ENCODE data around the gene C2CD4D. TPM values are rescaled to one million over a fixed set of nuclear protein-coding genes. Genes with fewer than 3 reads are reported as not detected.

The C2CD4D gene
- total and polyA plus RNA-seq, 10 donors, result 0.03 to 0.51 (median 0.07) TPM; not detected in 7

GRCh38 chr1:151798571-151798970 lies 41.0 kb downstream of the C2CD4D start:
- intact Hi-C loops (cut with DNase I; ENCODE audit: low total_unique reads), result no loop called here
- Histone ChIP-seq H3K27ac (no peak overlapping the region), H3K36me3 (peaks cover 0 to 6% (median 0%) of the 10 kb centered on the region in 6 donors), H3K4me1 (peaks cover 0 to 6% (median 0%) of the 10 kb centered on the region in 6 donors), H3K9me3 (no peaks in the 10 kb centered on the region), H3K27me3 (replicated peaks in 1 of 7) (peaks cover 0 to 23% (median 0%) of the 10 kb centered on the region in 7 donors), H3K4me3 (no peak overlapping the region)
- DNase-seq, result no peak
- TF ChIP-seq POLR2AphosphoS5 (IDR thresholded peaks at IDR 0.05), result no peak
- no peak for TF ChIP-seq CTCF (IDR thresholded peaks at IDR 0.05 in 8 of 11, conservative IDR thresholded peaks at IDR 0.05 in 3 of 11)
- no peak for TF ChIP-seq POLR2A (IDR thresholded peaks at IDR 0.05)
- 88 to 94% (median 91%) methylated on average over 5 of the region's 5 CpGs for WGBS, 5 donors

- WGBS, 5 donors, result 1 to 3% (median 1%) methylated on average over 23 to 52 of the region's 52 CpGs
- intact Hi-C loops (cut with DNase I; ENCODE audit: low total_unique reads), result no loop called here
- H3K36me3 ChIP-seq, result peaks cover 0 to 6% (median 0%) of the 10 kb centered on the region in 6 donors
- no peaks in the 10 kb centered on the region for H3K27me3 ChIP-seq (replicated peaks in 1 of 7)
- peaks cover 0 to 43% (median 20%) of the 10 kb centered on the region in 6 donors for H3K4me1 ChIP-seq
- peak; percentile 85 for DNase-seq
- H3K4me3 ChIP-seq, result peak overlapping the region; percentile 68 to 98 (median 85)
- peak overlapping the region in 5 of 8 donors; percentile 69 to 80 (median 74) for H3K27ac ChIP-seq
- H3K9me3 ChIP-seq, result no peaks in the 10 kb centered on the region
- TF ChIP-seq POLR2AphosphoS5 (IDR thresholded peaks at IDR 0.05) (no peak), POLR2A (IDR thresholded peaks at IDR 0.05) (no peak), CTCF (IDR thresholded peaks at IDR 0.05 in 8 of 11, conservative IDR thresholded peaks at IDR 0.05 in 3 of 11) (no peak)
Observed at GRCh38 chr1:151790940-151791651, 48.5 kb downstream of the C2CD4D start.

- peak in 6 of 11 experiments; percentile 27 to 58 (median 41) for TF ChIP-seq CTCF (IDR thresholded peaks at IDR 0.05 in 8 of 11, conservative IDR thresholded peaks at IDR 0.05 in 3 of 11)
- peak; percentile 82 to 94 (median 92) for TF ChIP-seq POLR2AphosphoS5 (IDR thresholded peaks at IDR 0.05)
- TF ChIP-seq POLR2A (IDR thresholded peaks at IDR 0.05), result peak in 1 of 3 donors; percentile 35
- H3K27ac ChIP-seq, result peak within 1 kb of the TSS in 6 of 8 donors; percentile 27 to 82 (median 74)
- DNase-seq, result peak; percentile 97
- intact Hi-C loops (cut with DNase I; ENCODE audit: low total_unique reads), result no loop called here
- peaks cover 0 to 43% (median 20%) of the 10 kb centered on the region in 6 donors for H3K4me1 ChIP-seq
- H3K4me3 ChIP-seq, result peak within 1 kb of the TSS; percentile 68 to 98 (median 85)
- H3K27me3 ChIP-seq (replicated peaks in 1 of 7), result no peaks in the 10 kb centered on the region
- peaks cover 0 to 6% (median 0%) of the 10 kb centered on the region in 6 donors for H3K36me3 ChIP-seq
- WGBS, 5 donors, result 0 to 1% (median 1%) methylated on average over 52 to 58 of the region's 58 CpGs
- H3K9me3 ChIP-seq, result no peaks in the 10 kb centered on the region
Observed at GRCh38 chr1:151790071-151790939, 49.3 kb downstream of the C2CD4D start, which contains the start of gene TDRKH. Gene TDRKH (minus strand): TSS chr1:151790500. CDS start chr1:151783022, 7,478 bp downstream.

Small RNA genes within 50 kb of the gene (small RNA-seq; reads per million reads assigned to genes)
- 0 reads per million in 4 donors for gene RF00019

Other genes starting within 250 kb of the C2CD4D start
- 10 to 100 TPM; 40.4 to 69.6 (median 53.5) TPM for gene SNX27, start 227.8 kb downstream of the C2CD4D start, total RNA-seq
- 1 to 10 TPM; 3.1 to 9.0 (median 3.6) TPM for gene SNX27, start 227.8 kb downstream of the C2CD4D start, polyA plus RNA-seq
- under 1 TPM in 1 of 7 donors, not detected in 6; 0.40 TPM for gene CELF3, start 123.0 kb downstream of the C2CD4D start, total RNA-seq
- under 1 TPM in 1 of 3 donors, not detected in 2; 0.02 TPM for gene CELF3, start 123.0 kb downstream of the C2CD4D start, polyA plus RNA-seq
- under 1 TPM in 1 of 7 donors, not detected in 6; 0.34 TPM for gene RIIAD1, start 118.3 kb downstream of the C2CD4D start, total RNA-seq
- gene RIIAD1, start 118.3 kb downstream of the C2CD4D start, polyA plus RNA-seq, result not detected
- 10 to 100 TPM; 55.4 to 71.7 (median 64.5) TPM for gene MRPL9, start 76.3 kb downstream of the C2CD4D start, total RNA-seq
- 10 to 100 TPM; 69.2 to 92.6 (median 72.0) TPM for gene MRPL9, start 76.3 kb downstream of the C2CD4D start, polyA plus RNA-seq
- 10 to 100 TPM; 10.9 to 21.6 (median 13.0) TPM for gene TDRKH, start 49.3 kb downstream of the C2CD4D start, total RNA-seq
- 1 to 10 TPM; 3.1 to 4.7 (median 3.2) TPM for gene TDRKH, start 49.3 kb downstream of the C2CD4D start, polyA plus RNA-seq
- under 1 TPM in 4 of 7 donors, not detected in 3; 0.13 to 0.36 (median 0.28) TPM for gene LINGO4, start 34.4 kb downstream of the C2CD4D start, total RNA-seq
- gene LINGO4, start 34.4 kb downstream of the C2CD4D start, polyA plus RNA-seq, result under 1 TPM in 2 of 3 donors, not detected in 1; 0.04 to 0.06 TPM
- 1 to 10 TPM in 6 of 7 donors, under 1 TPM in 1; 0.85 to 4.1 (median 2.3) TPM for gene RORC, start 8.0 kb downstream of the C2CD4D start, total RNA-seq
- under 1 TPM; 0.14 to 0.78 (median 0.51) TPM for gene RORC, start 8.0 kb downstream of the C2CD4D start, polyA plus RNA-seq
- under 1 TPM in 1 of 7 donors, not detected in 6; 0.47 TPM for gene THEM5, start 13.9 kb upstream of the C2CD4D start, total RNA-seq
- not detected for gene THEM5, start 13.9 kb upstream of the C2CD4D start, polyA plus RNA-seq
- 10 to 100 TPM; 10.1 to 46.3 (median 22.6) TPM for gene THEM4, start 69.7 kb upstream of the C2CD4D start, total RNA-seq
- gene THEM4, start 69.7 kb upstream of the C2CD4D start, polyA plus RNA-seq, result 10 to 100 TPM; 13.3 to 15.5 (median 14.3) TPM
- 10 to 100 TPM; 45.6 to 89.8 (median 70.4) TPM for gene S100A10, start 154.0 kb upstream of the C2CD4D start, total RNA-seq
- gene S100A10, start 154.0 kb upstream of the C2CD4D start, polyA plus RNA-seq, result 100 to 1,000 TPM in 1 of 3 donors, 10 to 100 TPM in 2; 91.9 to 167 (median 93.7) TPM
- 100 to 1,000 TPM; 243 to 555 (median 365) TPM for gene S100A11, start 197.2 kb upstream of the C2CD4D start, total RNA-seq
- gene S100A11, start 197.2 kb upstream of the C2CD4D start, polyA plus RNA-seq, result 100 to 1,000 TPM; 499 to 669 (median 505) TPM
- gene TCHHL1, start 249.2 kb upstream of the C2CD4D start, total RNA-seq, result not detected
- gene TCHHL1, start 249.2 kb upstream of the C2CD4D start, polyA plus RNA-seq, result not detected

Measured in spleen (tissue), 11 donors.